Neuronal stem cell (in vitro differentiated cells): Measurements from ENCODE around the gene ABHD16A.

Source experiments
- DNase-seq: peaks from one replicate; pipeline ENCODE4 v3.0.0-alpha.2; 2013; ENCODE audit warnings: low spot score
- H2AFZ ChIP-seq: one replicate; pipeline ENCODE4 v1.6.1; 2013; ENCODE audit warnings: mild to moderate bottlenecking, low read length, inconsistent platforms
- H2AK5ac ChIP-seq: 2 replicates; pipeline ENCODE4 v1.6.1; 2013; ENCODE audit warnings: low read depth, mild to moderate bottlenecking, inconsistent platforms, low read length, moderate library complexity, mixed read lengths
- H2BK120ac ChIP-seq: 2 replicates; pipeline ENCODE4 v1.6.1; 2013; ENCODE audit warnings: low read depth, mild to moderate bottlenecking, inconsistent platforms, low read length, moderate library complexity, mixed read lengths
- H2BK12ac ChIP-seq: one replicate; pipeline ENCODE4 v1.6.1; 2013; ENCODE audit warnings: low read length, inconsistent platforms
- H2BK15ac ChIP-seq: 2 replicates; pipeline ENCODE4 v1.6.1; 2013; ENCODE audit warnings: mild to moderate bottlenecking, low read length, inconsistent platforms, mixed read lengths
- H2BK5ac ChIP-seq: one replicate; pipeline ENCODE4 v1.6.1; 2013; ENCODE audit warnings: inconsistent platforms, mild to moderate bottlenecking, low read length, moderate library complexity
- H3K14ac ChIP-seq: one replicate; pipeline ENCODE4 v1.6.1; 2013; ENCODE audit warnings: low read length, inconsistent platforms
- H3K18ac ChIP-seq: 2 replicates; pipeline ENCODE4 v1.6.1; 2013; ENCODE audit warnings: low read length, inconsistent platforms
- H3K23ac ChIP-seq: 2 replicates; pipeline ENCODE4 v1.6.1; 2013; ENCODE audit warnings: low read depth, mild to moderate bottlenecking, mixed read lengths, low read length, inconsistent platforms; ENCODE audit not compliant: poor library complexity
- H3K27ac ChIP-seq: replicated peaks from 3 replicates; pipeline ENCODE4 v1.5.1; 2013; ENCODE audit warnings: low read length, inconsistent platforms
- H3K27me3 ChIP-seq, 3 experiments: 2 replicates each; pipeline ENCODE4 v1.6.1; 2013; ENCODE audit warnings: low read length in 3 of 3, mild to moderate bottlenecking in 2 of 3, inconsistent platforms in 1 of 3, low read depth in 1 of 3, mixed read lengths in 1 of 3, moderate library complexity in 1 of 3; ENCODE audit not compliant: control insufficient read depth in 3 of 3, insufficient read depth in 3 of 3
- H3K36me3 ChIP-seq, 2 donors: replicated peaks in 1 of 2; 2 replicates each; pipeline ENCODE4 v1.6.1; 2013; ENCODE audit warnings: low read length in 2 of 2; ENCODE audit not compliant: control insufficient read depth in 2 of 2, insufficient read depth in 2 of 2
- H3K4ac ChIP-seq: 2 replicates; pipeline ENCODE4 v1.6.1; 2013; ENCODE audit warnings: inconsistent platforms, mild to moderate bottlenecking, low read length, moderate library complexity
- H3K4me1 ChIP-seq, 2 donors: 1 replicate in 1 of 2; 2 replicates in 1 of 2; pipeline ENCODE4 v1.6.1; 2013; ENCODE audit warnings: low read length in 2 of 2, low read depth in 1 of 2; ENCODE audit not compliant: control insufficient read depth in 2 of 2, insufficient read depth in 1 of 2
- H3K4me2 ChIP-seq: one replicate; pipeline ENCODE4 v1.6.1; 2013; ENCODE audit warnings: mild to moderate bottlenecking, low read length, inconsistent platforms; ENCODE audit not compliant: insufficient read depth, poor library complexity, severe bottlenecking
- H3K4me3 ChIP-seq, 2 donors: 2 replicates each; pipeline ENCODE4 v1.5.1; 2013; ENCODE audit warnings: low read length in 2 of 2, mild to moderate bottlenecking in 2 of 2, inconsistent platforms in 1 of 2, moderate library complexity in 1 of 2
- H3K79me1 ChIP-seq: one replicate; pipeline ENCODE4 v1.6.1; 2013; ENCODE audit warnings: low read depth, mild to moderate bottlenecking, inconsistent platforms, low read length, moderate library complexity
- H3K9ac ChIP-seq: one replicate; pipeline ENCODE4 v1.6.1; 2013; ENCODE audit warnings: mild to moderate bottlenecking, low read depth, low read length, inconsistent platforms; ENCODE audit not compliant: poor library complexity
- H3K9me3 ChIP-seq, 2 donors: replicated peaks in 1 of 2; 2 replicates each; pipeline versions ENCODE3 to v1.6.1; 2013; ENCODE audit warnings: low read length in 2 of 2, mild to moderate bottlenecking in 2 of 2, inconsistent platforms in 1 of 2, low read depth in 1 of 2, mixed read lengths in 1 of 2, moderate library complexity in 1 of 2; ENCODE audit not compliant: control insufficient read depth in 2 of 2, insufficient read depth in 1 of 2
- H4K8ac ChIP-seq: one replicate; pipeline ENCODE4 v1.6.1; 2013; ENCODE audit warnings: low read depth, mild to moderate bottlenecking, inconsistent platforms, low read length, moderate library complexity
- H4K91ac ChIP-seq: one replicate; pipeline ENCODE4 v1.6.1; 2013; ENCODE audit warnings: low read length, low read depth, mild to moderate bottlenecking, inconsistent platforms; ENCODE audit not compliant: poor library complexity
- WGBS, 2 donors: extraction: QIAGEN DNeasy Blood & Tissue Kit; methylation state at CpG; one replicate each; pipeline ENCODE4 v1.1.7; 2013; ENCODE audit warnings: missing lambda C conversion rate in 2 of 2, mixed read lengths in 1 of 2; ENCODE audit not compliant: insufficient read length in 2 of 2, insufficient replicate concordance in 1 of 2; ENCODE audit errors: extremely low coverage in 2 of 2; 5-methylcytosine and 5-hydroxymethylcytosine counted together

ABHD16A gene

DNA sequence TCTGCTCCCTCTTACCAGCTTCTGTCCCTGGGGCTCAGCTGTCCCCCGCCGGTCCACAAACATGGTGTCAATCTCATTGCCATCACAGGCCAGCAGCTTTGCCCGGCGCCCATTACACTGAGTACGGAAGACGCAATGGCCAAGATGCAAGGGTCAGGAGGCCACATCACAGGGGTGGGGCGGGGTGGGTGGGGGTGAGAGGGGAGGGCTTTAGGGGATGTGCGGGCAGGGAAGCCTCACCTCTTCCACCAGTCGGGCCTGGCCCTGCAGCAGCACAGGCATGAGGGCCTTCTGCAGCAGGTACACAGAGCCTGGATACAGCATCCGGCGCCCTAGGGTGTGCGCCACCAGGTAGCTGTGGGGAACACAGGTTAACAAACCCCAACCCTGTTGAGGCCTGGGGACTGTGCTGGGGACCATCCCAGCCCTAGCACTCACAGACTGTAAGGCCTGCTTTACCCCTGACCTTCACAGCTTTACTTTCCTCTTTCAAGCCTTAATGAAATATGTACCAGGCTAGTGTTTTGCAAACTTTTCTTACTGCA, 11.5 kb downstream of the ABHD16A start:
- H2BK15ac ChIP-seq = no peak overlapping the region
- H4K91ac ChIP-seq = no peak overlapping the region
- no CpG with 5 or more reads among the region's 12 CpGs for WGBS, 2 donors

GRCh38 chr6:31691078-31691463, 12.1 kb downstream of the ABHD16A start:
- Histone ChIP-seq H3K36me3 (peaks cover 50 to 96% of the 10 kb centered on the region in 2 donors), H3K4me3 (no peak overlapping the region), H3K27me3 (no peaks in the 10 kb centered on the region), H3K18ac (no peak overlapping the region), H2AK5ac (no peak overlapping the region), H2BK120ac (no peak overlapping the region), H2BK5ac (no peak overlapping the region), H3K9me3 (no peaks in the 10 kb centered on the region), H2BK15ac (no peak overlapping the region), H2AFZ (no peak overlapping the region), H4K91ac (no peak overlapping the region), H3K4me1 (peaks cover 0 to 2% of the 10 kb centered on the region in 2 donors), H3K14ac (no peak overlapping the region), H3K4me2 (no peak overlapping the region), H3K79me1 (no peaks in the 10 kb centered on the region), H3K4ac (no peak overlapping the region), H2BK12ac (no peak overlapping the region), H3K27ac (no peak overlapping the region), H3K23ac (no peak overlapping the region), H3K9ac (no peak overlapping the region), H4K8ac (no peak overlapping the region)
- no peak for DNase-seq
- whole genome bisulfite sequencing, 2 donors = no CpG with 5 or more reads among the region's 6 CpGs

More for the DNA sequence above, 11.5 kb downstream of the ABHD16A start:
- Histone ChIP-seq H3K9ac (no peak overlapping the region), H3K79me1 (no peaks in the 10 kb centered on the region), H2BK120ac (no peak overlapping the region), H2AK5ac (no peak overlapping the region), H3K4me3 (no peak overlapping the region), H3K27ac (no peak overlapping the region), H3K27me3 (no peaks in the 10 kb centered on the region), H4K8ac (no peak overlapping the region), H2BK12ac (no peak overlapping the region), H2AFZ (no peak overlapping the region), H3K14ac (no peak overlapping the region), H3K36me3 (peaks cover 51 to 96% of the 10 kb centered on the region in 2 donors), H2BK5ac (no peak overlapping the region), H3K9me3 (no peaks in the 10 kb centered on the region), H3K23ac (no peak overlapping the region), H3K4ac (no peak overlapping the region), H3K4me1 (peaks cover 0 to 2% of the 10 kb centered on the region in 2 donors), H3K4me2 (peak overlapping the region; percentile 18), H3K18ac (no peak overlapping the region)
- DNase-seq = no peak

DNA sequence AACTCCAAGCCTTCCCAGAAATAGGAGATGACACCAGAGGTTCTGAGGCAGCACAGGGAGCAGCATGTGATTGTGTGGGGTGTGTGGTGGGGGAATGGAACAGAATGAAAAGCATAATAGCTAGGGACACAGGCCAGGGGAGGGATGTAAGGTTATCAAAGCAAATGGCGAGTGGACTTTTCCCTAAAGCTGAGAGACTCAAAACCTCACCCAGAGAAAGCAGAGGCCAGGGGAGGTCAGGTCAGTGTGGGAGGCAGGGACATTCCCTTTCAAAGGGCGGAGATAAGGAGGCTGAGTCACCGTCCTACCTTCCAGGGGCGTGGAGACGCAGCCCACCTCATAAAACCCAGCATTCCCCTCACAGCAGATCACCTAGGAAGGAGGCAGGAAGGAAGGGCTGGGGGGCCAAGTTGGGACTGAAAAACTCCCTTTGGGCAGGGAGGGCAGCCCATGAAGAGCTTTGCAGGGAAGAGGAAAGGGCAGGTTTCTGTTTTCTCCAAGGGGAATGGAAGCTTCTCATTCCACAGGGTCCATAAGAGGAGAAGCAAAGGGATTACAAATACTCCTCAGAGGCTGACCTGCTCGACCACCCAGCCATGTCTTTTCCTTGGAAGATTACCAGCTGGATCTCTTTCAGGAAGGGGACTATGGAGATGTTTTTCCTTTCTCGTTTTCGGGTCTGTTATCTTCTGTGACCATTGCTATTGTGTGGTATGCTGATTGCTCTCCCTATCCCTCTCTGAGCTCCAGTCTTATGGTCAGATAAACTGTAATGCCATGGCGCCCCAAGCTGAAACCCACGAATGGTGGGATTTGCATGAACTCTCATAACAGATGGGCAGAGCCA, 12.7 kb downstream of the ABHD16A start:
- Histone ChIP-seq H3K27me3 (no peaks in the 10 kb centered on the region), H3K18ac (no peak overlapping the region), H2BK120ac (no peak overlapping the region), H3K23ac (no peak overlapping the region), H3K14ac (no peak overlapping the region), H4K8ac (no peak overlapping the region), H3K9me3 (no peaks in the 10 kb centered on the region), H3K4me2 (no peak overlapping the region), H3K4ac (no peak overlapping the region), H3K79me1 (no peaks in the 10 kb centered on the region), H2BK5ac (no peak overlapping the region), H3K27ac (no peak overlapping the region), H2BK15ac (no peak overlapping the region), H3K4me1 (peaks cover 0 to 2% of the 10 kb centered on the region in 2 donors), H2AK5ac (no peak overlapping the region), H2AFZ (no peak overlapping the region), H3K4me3 (no peak overlapping the region), H2BK12ac (no peak overlapping the region), H4K91ac (no peak overlapping the region), H3K9ac (peak overlapping the region; percentile 32), H3K36me3 (peaks cover 50 to 97% of the 10 kb centered on the region in 2 donors)
- DNase-seq = no peak
- WGBS, 2 donors = no CpG with 5 or more reads among the region's 10 CpGs

DNA sequence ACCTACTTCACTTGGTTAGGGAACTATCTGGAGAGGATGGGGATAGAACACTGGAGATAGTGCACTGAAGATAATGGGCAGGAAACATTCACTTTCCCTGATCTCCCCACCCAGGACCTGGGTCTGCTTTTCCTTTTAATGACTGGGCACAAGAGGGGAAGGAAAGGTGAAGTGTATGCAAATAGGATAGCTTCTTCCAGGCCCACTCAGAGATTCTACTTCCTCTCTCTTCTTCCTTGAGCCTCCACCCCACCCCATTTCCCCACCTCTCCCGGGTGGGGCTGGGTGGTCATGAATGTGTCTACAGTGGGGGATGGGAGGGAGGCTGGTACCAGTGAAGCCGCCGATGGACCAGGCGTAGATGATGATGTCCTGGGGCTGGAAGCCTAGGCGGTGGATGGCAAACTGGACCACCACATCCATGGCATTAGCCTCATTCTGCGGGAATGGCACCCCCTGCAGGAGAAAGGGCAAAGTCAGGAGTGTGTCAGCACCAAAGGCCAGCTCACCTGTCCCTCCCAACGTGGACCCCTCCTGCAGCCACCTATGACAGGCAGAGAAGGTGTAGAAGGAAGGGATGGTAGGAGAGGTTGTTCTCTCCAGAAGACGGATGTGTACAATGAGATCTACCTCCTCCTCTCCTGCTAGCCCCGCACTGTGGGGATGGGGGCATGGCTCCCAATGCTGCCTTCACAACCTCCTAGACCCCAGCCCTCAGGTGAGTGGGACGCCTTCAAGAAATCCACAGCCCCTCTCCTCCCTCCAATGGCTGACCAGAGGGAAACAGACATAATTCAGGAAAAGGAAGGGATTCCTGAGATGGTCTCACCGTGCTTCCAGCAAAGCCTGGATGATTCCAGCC, 13.6 kb downstream of the ABHD16A start:
- H2BK5ac ChIP-seq = no peak overlapping the region
- no peak overlapping the region for H3K18ac ChIP-seq
- no peak overlapping the region for H3K9ac ChIP-seq
- H4K91ac ChIP-seq = no peak overlapping the region
- no peak overlapping the region for H2BK15ac ChIP-seq
- no peak for DNase-seq
- H2BK120ac ChIP-seq = no peak overlapping the region
- no peak overlapping the region for H3K23ac ChIP-seq
- H2AFZ ChIP-seq = no peak overlapping the region
- no peak overlapping the region for H3K4me2 ChIP-seq
- peaks cover 0 to 2% of the 10 kb centered on the region in 2 donors for H3K4me1 ChIP-seq
- no peak overlapping the region for H3K4me3 ChIP-seq
- no peaks in the 10 kb centered on the region for H3K79me1 ChIP-seq
- no peak overlapping the region for H3K14ac ChIP-seq
- H2AK5ac ChIP-seq = no peak overlapping the region
- no peak overlapping the region for H2BK12ac ChIP-seq
- no peaks in the 10 kb centered on the region for H3K27me3 ChIP-seq
- H3K4ac ChIP-seq = no peak overlapping the region
- H4K8ac ChIP-seq = no peak overlapping the region
- no peaks in the 10 kb centered on the region for H3K9me3 ChIP-seq
- H3K36me3 ChIP-seq = peaks cover 46 to 92% of the 10 kb centered on the region in 2 donors
- no CpG with 5 or more reads among the region's 11 CpGs for WGBS, 2 donors
- no peak overlapping the region for H3K27ac ChIP-seq
